Measurements from ENCODE around the gene ACBD6.
"Not testable (repeated sequence)": the region's sequence is repeated elsewhere in the genome, so short reads cannot be mapped to it uniquely, and the experiment has no call there.

ACBD6 gene

DNA sequence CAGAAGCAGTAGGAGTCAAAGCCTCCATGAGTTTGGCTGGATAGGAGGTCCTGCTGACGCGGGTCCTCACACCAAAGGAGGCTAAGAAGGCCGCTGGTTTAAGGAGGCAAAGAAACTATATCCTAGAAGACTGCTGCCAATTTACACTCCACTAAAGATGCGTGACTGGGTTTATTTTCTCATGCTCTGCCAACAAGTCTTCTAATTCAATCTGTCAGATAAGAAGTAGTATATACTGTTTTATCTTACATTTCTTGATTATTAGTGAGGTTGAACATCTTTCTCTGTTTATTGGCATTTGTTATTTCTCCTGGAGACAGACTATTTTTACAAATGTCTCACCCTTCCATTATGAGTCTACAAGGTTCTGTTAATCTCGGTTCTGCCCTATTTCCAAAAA lies 34.1 kb downstream of the ACBD6 start:
- Histone ChIP-seq H3K4me1 (no peaks in the 10 kb centered on the region), H4K20me1 (0 out of 2 replicates have a peak, but pooled peaks cover 18% of the 10 kb centered on the region), H3K9ac (no peak overlapping the region), H3K4me2 (no peak overlapping the region), H3K4me3 (no peak overlapping the region), H3K36me3 (peaks cover 44% of the 10 kb centered on the region), H3K27ac (no peak overlapping the region), H3K9me3 (peaks cover 26% of the 10 kb centered on the region), H3K27me3 (no peaks in the 10 kb centered on the region)
- TF ChIP-seq Cebpa-rat (IDR thresholded peaks at IDR 0.05), result no peak

GRCh38 chr1:180462102-180462501 lies 40.3 kb downstream of the ACBD6 start:
- H3K9ac ChIP-seq, result no peak overlapping the region
- peaks cover 57% of the 10 kb centered on the region for H3K36me3 ChIP-seq
- no peak overlapping the region for H3K4me2 ChIP-seq
- no peaks in the 10 kb centered on the region for H3K27me3 ChIP-seq
- H3K4me1 ChIP-seq, result no peaks in the 10 kb centered on the region
- no peak overlapping the region for H3K4me3 ChIP-seq
- H3K9me3 ChIP-seq, result peaks cover 53% of the 10 kb centered on the region
- no peak overlapping the region for H3K27ac ChIP-seq
- H4K20me1 ChIP-seq, result 0 out of 2 replicates have a peak, but pooled peaks cover 9% of the 10 kb centered on the region
- no peak for TF ChIP-seq Cebpa-rat (IDR thresholded peaks at IDR 0.05)

DNA sequence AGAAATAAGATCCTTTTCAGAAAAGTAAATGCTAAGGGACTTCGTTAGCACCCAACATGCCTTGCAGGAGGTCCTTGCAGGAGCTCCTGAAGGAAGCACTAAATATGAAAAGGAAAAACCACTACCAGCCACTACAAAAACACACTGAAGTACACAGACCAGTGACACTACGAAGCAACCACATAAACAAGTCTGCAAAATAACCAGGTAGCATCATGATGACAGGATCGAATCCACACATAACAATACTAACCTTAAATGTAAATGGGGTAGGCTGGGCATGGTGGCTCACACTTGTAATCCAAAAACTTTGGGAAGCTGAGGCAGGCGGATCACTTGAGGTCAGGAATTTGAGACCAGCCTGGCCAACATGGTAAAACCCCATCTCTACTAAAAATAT lies 40.7 kb downstream of the ACBD6 start:
- not testable (repeated sequence) for H3K4me2 ChIP-seq, H3K4me1 ChIP-seq, H3K27me3 ChIP-seq, H3K27ac ChIP-seq, H3K9ac ChIP-seq, H3K4me3 ChIP-seq, H4K20me1 ChIP-seq
- H3K36me3 ChIP-seq, result peaks cover 60% of the 10 kb centered on the region
- peaks cover 53% of the 10 kb centered on the region for H3K9me3 ChIP-seq

- Histone ChIP-seq H3K27me3 (no peaks in the 10 kb centered on the region), H3K4me3 (no peak overlapping the region), H3K36me3 (peaks cover 45% of the 10 kb centered on the region), H3K4me2 (no peak overlapping the region), H3K9ac (no peak overlapping the region), H4K20me1 (0 out of 2 replicates have a peak, but pooled peaks cover 18% of the 10 kb centered on the region), H3K4me1 (no peaks in the 10 kb centered on the region), H3K9me3 (peaks cover 38% of the 10 kb centered on the region), H3K27ac (no peak overlapping the region)
- TF ChIP-seq Cebpa-rat (IDR thresholded peaks at IDR 0.05), result no peak
These were observed 43.6 kb downstream of the ACBD6 start for GRCh38 chr1:180458807-180459206.

DNA sequence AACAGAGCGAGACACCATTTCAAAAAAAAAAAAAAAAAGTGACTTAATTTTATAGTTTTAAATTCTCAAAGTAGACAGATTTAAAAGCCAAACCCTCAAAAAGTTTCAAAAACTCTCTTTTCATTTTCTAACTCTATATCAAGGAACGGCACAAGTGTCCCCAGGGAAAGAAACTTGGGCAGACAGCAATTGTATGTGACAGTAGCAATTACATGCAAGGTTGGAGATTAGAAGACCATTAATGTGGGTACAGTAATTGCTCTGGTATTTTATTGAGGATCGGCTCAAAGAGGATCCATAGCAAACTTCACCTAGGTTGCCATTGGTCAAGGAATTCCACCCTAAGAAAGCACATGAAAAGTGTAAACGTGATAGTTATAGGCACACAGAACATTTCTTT lies 46.2 kb downstream of the ACBD6 start:
- peaks cover 34% of the 10 kb centered on the region for H3K9me3 ChIP-seq
- TF ChIP-seq Cebpa-rat (IDR thresholded peaks at IDR 0.05), result no peak
- no peaks in the 10 kb centered on the region for H3K4me1 ChIP-seq
- H3K27me3 ChIP-seq, result no peaks in the 10 kb centered on the region
- H3K4me3 ChIP-seq, result no peak overlapping the region
- H3K9ac ChIP-seq, result no peak overlapping the region
- H3K36me3 ChIP-seq, result peaks cover 39% of the 10 kb centered on the region
- no peak overlapping the region for H3K27ac ChIP-seq
- no peak overlapping the region for H3K4me2 ChIP-seq
- H4K20me1 ChIP-seq, result 0 out of 2 replicates have a peak, but pooled peaks cover 18% of the 10 kb centered on the region

- Histone ChIP-seq H3K36me3 (peaks cover 34% of the 10 kb centered on the region), H3K4me2 (no peak overlapping the region), H3K27ac (no peak overlapping the region), H3K4me3 (no peak overlapping the region), H3K9ac (no peak overlapping the region), H3K9me3 (peaks cover 38% of the 10 kb centered on the region), H3K4me1 (no peaks in the 10 kb centered on the region), H4K20me1 (0 out of 2 replicates have a peak, but pooled peaks cover 7% of the 10 kb centered on the region), H3K27me3 (no peaks in the 10 kb centered on the region)
- no peak for TF ChIP-seq Cebpa-rat (IDR thresholded peaks at IDR 0.05)
These were observed 50.9 kb downstream of the ACBD6 start for GRCh38 chr1:180451504-180451903.

GRCh38 chr1:180444522-180444921 lies 57.9 kb downstream of the ACBD6 start:
- Histone ChIP-seq H3K4me1 (no peaks in the 10 kb centered on the region), H3K36me3 (peaks cover 16% of the 10 kb centered on the region), H3K4me3 (no peak overlapping the region), H3K27ac (no peak overlapping the region), H3K9ac (no peak overlapping the region), H3K4me2 (no peak overlapping the region), H3K9me3 (peaks cover 38% of the 10 kb centered on the region), H4K20me1 (no peaks in the 10 kb centered on the region), H3K27me3 (no peaks in the 10 kb centered on the region)
- no peak for TF ChIP-seq Cebpa-rat (IDR thresholded peaks at IDR 0.05)

DNA sequence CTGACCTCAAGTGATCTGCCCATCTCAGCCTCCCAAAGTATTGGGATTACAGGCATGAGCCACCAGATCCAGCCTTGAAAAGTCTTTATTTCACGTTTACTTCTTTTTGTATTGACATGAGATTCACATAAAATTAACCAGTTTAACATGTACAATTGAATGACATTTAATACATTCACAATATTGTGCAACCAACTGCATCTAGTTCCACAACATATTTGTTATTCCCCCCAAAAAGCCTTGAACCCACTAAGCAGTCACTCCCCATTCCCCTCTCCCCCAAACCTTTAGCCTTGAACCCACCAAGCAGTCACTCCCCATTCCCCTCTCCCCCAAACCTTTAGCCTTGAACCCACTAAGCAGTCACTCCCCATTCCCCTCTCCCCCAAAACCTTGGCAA lies 62.0 kb downstream of the ACBD6 start:
- H3K9me3 ChIP-seq, result peaks cover 50% of the 10 kb centered on the region
- no peaks in the 10 kb centered on the region; the same call in 1 of the 2 replicates for H3K27me3 ChIP-seq
- no peak overlapping the region for H3K4me3 ChIP-seq
- no peak overlapping the region for H3K4me2 ChIP-seq
- no peak overlapping the region for H3K9ac ChIP-seq
- H3K36me3 ChIP-seq, result peaks cover 54% of the 10 kb centered on the region
- peaks cover 7% of the 10 kb centered on the region; the same call in 1 of the 2 replicates for H4K20me1 ChIP-seq
- no peak overlapping the region for H3K27ac ChIP-seq
- no peaks in the 10 kb centered on the region for H3K4me1 ChIP-seq
- TF ChIP-seq Cebpa-rat (IDR thresholded peaks at IDR 0.05), result no peak

GRCh38 chr1:180435566-180435965 lies 66.8 kb downstream of the ACBD6 start:
- Histone ChIP-seq H3K4me2 (no peak overlapping the region), H3K4me3 (no peak overlapping the region), H3K27ac (no peak overlapping the region), H3K9me3 (peaks cover 26% of the 10 kb centered on the region), H3K36me3 (peaks cover 59% of the 10 kb centered on the region), H4K20me1 (peaks cover 23% of the 10 kb centered on the region; the same call in 1 of the 2 replicates), H3K9ac (no peak overlapping the region), H3K27me3 (no peaks in the 10 kb centered on the region; the same call in 1 of the 2 replicates), H3K4me1 (no peaks in the 10 kb centered on the region)
- no peak for TF ChIP-seq Cebpa-rat (IDR thresholded peaks at IDR 0.05)

DNA sequence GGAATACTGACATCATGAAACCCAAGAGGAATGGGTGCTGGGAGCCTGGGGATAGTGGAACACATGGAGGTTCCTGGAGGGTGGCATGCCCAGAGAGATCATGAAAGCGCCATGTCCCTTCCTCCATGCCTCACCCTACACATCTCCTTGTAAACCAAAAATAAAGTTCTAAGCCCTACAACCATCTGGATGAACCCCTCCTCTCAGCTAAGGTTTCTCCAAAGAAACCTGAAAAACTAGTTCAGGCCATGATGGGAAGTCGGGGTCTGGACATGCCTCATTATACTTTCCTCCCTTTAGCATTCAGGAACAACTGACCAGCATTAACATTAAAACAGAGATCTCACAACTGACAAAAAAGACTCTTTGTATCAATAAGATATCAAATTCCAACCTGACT lies 68.5 kb downstream of the ACBD6 start:
- Histone ChIP-seq H3K9ac (no peak overlapping the region), H3K36me3 (peaks cover 51% of the 10 kb centered on the region), H3K9me3 (peaks cover 11% of the 10 kb centered on the region), H3K4me1 (no peaks in the 10 kb centered on the region), H4K20me1 (peaks cover 27% of the 10 kb centered on the region; the same call in 1 of the 2 replicates), H3K4me2 (no peak overlapping the region), H3K4me3 (no peak overlapping the region), H3K27me3 (no peaks in the 10 kb centered on the region; the same call in 1 of the 2 replicates), H3K27ac (no peak overlapping the region)
- no peak for TF ChIP-seq Cebpa-rat (IDR thresholded peaks at IDR 0.05)

DNA sequence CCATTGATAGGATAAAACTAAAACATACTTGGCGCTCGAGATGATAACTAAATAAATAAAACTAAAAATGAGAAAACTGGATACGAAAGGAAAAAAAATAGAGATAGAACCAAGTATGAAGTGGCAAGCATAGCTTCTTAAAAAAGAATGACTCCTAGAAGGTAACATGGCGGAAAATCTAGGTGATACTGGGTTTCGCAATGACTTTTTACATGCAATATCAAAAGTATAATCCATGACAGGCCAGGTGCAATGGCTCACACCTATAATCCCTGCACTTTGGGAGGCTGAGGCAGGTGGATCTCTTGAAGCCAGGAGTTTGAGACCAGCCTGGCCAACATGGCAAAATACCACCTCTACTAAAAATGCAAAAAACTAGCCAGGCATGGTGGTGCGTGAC lies 70.7 kb downstream of the ACBD6 start:
- H3K27ac ChIP-seq, result no peak overlapping the region
- no peak overlapping the region for H3K9ac ChIP-seq
- TF ChIP-seq Cebpa-rat (IDR thresholded peaks at IDR 0.05), result 0 out of 2 replicates have a peak, but pooled peaks have one; percentile 14
- no peak overlapping the region for H3K4me3 ChIP-seq
- H3K4me1 ChIP-seq, result no peaks in the 10 kb centered on the region
- H3K36me3 ChIP-seq, result peaks cover 33% of the 10 kb centered on the region
- H3K4me2 ChIP-seq, result no peak overlapping the region
- peaks cover 21% of the 10 kb centered on the region; the same call in 1 of the 2 replicates for H4K20me1 ChIP-seq
- peaks cover 5% of the 10 kb centered on the region for H3K9me3 ChIP-seq
- no peaks in the 10 kb centered on the region for H3K27me3 ChIP-seq
